ENCODE measurements around the gene AGBL1.

The AGBL1 gene

DNA sequence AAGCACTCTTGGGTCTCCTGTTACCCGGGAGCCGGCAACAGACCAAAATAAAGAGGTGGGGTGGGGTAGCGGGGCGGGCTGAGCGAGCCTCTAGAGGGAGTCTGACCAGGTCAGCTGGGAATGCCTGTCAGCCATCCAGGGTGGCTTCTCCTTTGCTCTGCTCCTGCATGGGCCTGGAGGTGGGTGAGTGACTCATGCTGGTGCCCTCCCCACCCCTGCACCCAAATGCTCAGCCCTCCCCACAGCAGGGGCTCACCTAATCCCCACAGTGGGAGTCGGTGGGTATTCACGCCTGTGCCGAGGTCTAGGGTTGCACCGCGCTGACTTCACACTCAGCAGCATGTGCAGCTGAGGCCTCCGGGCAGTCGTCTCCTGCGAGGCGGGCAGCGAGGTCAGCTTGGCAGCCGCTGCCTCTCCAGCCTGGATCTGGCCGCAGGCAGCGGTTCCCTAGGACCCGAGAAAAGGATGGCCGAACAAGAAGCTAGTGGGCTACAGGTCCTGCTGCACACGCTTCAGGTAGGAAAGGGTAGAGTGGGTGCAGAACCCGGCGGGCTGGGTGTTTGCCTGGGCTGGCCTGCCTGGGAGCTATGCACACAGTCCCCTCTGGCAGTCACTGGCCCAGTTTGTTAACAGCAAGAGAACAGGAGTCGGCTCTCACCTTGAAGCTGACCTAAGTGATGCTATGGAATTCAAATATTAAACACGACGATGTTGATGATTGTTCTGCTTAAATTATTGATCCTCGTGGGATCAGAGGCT lies at the start of gene AGBL1:
TSS of gene AGBL1 (plus strand) at position 364 of the 759 bp plus-strand sequence.
- DNase-seq = no peak

GRCh38 chr15:86034904-86035303 lies 44.8 kb upstream of the AGBL1 start:
- no peak for DNase-seq

DNA sequence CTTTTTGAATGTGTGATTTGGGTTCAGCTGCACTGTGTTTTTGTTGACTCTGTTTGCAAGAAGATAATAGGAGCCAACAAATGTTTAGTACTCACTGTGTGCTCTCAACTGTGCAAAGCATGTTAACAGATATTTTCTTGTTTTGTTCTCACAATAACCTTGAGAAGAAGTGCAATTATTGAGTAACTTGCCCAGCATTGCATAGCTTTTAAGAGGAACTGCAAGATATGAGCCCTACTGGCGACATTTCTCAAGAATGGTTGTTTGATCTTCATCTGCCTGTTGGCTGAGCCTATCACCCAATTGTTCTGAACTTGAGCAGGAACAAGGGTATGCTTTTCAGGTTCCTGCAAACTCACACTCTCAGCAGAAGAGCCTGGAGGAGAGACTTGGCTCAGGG lies 43.4 kb upstream of the AGBL1 start:
- DNase-seq = no peak

DNA sequence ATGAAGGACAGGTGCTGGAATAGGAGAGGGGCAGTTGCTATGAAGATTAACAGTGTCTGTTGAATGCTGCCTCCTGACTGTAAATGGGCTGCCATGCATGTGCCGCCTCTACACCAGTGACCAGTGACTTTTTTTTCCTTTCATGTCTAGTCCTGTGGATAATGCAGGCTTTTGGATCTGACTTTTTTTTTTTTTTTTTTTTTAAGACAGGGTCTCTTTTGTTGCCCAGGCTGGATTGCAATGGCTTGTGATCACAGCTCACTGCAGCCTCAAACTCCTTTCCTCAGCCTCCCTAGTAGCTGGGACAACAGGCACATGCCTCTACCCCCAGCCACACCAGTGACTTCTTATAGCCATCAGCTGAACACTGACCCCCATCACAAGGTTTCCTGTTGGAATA lies 41.2 kb upstream of the AGBL1 start:
- DNase-seq = no peak

GRCh38 chr15:86040356-86041033 lies 39.2 kb upstream of the AGBL1 start:
- no peak for DNase-seq

- DNase-seq = no peak
Measured at GRCh38 chr15:86041399-86041798, 38.3 kb upstream of the AGBL1 start.

DNA sequence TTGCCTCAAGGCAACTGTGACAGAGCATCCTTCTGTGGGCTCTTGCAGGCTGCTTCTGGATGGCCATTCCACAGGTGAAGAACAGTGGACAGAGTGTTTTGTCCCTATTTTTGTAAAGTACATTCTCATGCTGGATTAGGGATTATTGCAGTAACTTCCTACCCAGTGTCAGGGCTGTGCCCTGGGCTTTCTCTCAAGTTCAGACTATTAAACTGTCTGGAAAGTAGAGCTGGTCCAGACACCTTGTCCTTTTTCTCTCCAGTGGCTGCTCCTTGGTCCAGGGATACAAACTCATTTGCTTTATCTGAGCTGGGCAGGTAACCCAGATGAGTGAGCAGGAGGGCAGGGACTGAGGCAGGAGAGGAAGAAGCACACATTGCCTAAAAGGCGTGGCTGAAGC lies 37.4 kb upstream of the AGBL1 start:
- DNase-seq = no peak

DNA sequence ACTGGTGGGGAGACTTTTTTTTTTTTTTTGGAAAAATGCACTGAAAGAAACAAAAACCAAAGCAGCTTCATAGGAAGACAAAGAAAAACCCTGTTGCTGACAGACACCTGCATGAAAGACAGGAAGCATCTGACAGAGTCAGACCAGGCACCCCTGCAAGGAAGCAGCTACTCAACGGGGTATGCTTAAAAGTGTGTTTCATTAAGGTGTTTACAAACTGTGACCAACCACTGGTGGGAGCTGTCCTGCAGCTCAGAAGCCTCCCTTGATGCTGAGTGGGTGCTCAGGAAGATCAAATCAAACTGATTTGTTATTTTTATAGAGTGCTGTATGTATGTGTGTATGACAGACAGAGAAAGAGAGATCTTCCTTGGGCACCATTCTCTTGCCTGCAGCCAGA lies 34.7 kb upstream of the AGBL1 start:
- DNase-seq = no peak

DNA sequence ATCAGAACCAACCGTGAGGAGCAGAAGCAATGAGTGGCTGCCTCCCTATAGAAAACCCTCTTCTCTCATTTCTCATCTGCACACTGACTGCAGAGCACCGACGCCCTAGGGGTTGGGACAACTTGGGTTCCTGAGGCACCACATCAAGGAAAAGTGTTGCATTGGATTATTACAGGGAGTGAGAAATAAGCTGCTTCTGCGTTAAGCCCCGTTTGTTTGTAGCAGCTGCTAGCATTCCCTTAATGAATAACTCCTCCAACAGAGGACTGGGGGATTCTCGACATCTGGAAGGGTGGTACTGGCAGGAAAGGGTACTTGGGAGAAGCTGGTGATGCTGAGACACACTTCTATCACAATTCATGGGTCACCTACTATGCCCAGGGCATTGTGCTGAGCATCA lies 25.3 kb upstream of the AGBL1 start:
- DNase-seq = no peak

DNA sequence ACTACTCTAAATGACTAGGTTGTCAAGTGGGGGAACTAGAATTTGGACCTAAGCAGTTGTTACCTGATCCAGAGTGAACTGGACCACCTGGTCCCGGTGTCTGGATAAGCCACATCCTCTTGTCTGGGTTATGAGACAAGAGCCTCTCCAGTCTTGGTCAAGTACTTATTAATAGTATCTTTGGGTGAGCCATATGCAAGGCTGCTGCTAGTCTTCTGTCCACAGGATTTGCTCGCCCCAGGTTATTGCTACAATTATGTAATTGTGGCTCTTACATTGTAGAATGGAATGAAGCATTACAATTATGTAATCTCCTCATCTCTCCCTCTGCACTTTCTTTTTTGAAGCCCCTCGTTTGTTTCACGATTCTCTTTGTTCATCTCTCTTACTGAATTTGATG lies 24.0 kb upstream of the AGBL1 start:
- no peak for DNase-seq

DNA sequence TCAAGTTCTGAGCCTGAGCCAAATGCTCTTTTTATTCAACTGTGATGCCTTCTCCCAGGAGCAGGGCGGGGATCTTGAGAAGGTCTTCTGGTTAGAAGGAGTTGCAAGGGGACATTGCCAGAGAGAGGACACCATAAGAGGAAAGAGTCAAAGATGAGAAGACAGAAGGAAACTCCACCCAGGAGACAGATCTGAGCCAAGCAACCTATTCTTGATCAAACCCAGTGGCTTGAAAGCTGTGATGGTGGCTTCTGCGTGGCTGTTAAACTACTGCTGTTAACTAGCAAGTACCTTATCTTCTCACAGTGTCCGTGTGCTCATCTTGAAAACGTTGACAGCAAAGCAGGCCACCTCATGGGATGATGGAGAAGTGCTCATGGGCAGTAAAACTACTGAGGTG lies 19.8 kb upstream of the AGBL1 start:
- DNase-seq = no peak

GRCh38 chr15:86060674-86061073 lies 19.0 kb upstream of the AGBL1 start:
- no peak for DNase-seq

- no peak for DNase-seq
Measured at GRCh38 chr15:86061581-86061980, 18.1 kb upstream of the AGBL1 start.

DNA sequence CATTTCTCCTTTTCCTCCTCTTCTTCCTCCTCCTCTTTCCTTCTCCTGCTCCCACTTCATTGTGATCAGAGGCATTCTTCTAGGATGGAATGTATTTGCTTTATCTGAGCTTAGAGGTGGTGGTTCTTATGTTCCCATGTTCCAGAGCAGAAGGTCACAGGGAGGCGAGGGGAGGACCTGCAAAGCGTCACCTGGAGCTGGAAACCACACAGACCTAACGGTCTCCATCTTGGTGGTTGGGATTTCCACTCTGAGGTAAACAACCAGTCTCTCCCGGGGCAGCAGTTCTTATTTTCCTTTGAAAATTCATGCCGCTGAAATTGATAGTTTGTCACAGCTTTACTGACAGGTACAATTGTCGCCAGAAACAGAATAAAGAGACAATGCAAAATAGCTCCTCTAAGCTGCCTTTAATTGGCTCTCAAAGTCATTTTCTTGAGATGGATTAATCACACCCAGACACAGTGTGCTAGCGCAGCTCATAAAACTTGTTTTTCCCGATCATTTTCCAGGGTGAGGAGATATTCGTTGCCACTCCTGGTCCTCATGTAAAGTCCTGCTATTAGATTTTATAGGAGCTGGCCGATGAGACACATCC lies 16.9 kb upstream of the AGBL1 start:
- DNase-seq = no peak

DNA sequence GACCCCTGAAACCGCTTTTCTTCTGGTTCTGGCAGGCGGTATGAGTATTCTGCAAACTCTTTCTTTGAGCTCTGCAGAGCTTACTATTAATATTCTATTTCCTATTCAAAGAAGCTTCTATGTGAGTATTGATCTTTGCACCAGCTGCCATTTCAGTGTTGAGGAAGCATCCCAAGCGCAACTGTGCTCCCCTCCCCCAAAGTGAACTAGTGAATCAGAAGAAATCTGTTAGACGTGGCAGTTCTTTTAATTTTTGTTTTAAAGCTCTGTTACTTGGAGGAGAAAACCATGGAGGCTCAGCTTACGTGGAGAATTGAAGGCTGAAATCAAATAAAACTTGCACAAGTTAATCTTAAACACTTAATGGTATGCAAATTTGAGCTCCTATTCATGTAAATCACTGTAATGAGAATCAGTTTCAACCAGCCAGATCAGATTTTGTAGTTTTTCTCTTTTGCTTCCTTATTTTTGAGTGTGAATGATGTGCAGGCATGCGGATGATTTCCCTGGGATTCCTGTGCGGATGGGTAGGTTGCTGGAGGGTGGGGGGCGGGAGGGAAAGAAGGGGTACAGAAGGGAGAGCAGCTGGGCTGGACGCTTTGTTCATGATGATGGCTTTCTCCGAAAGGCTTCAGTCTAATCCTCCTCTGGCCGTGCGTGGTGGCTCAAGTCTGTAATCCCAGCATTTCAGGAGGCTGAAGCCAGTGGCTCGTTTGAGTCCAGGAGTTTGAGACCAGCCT lies 16.1 kb upstream of the AGBL1 start:
- DNase-seq = no peak

- no peak for DNase-seq
Measured at GRCh38 chr15:86064326-86064725, 15.3 kb upstream of the AGBL1 start.

- no peak for DNase-seq
Measured at GRCh38 chr15:86066174-86066834, 13.4 kb upstream of the AGBL1 start.

GRCh38 chr15:86073281-86073680 lies 6.4 kb upstream of the AGBL1 start:
- DNase-seq = no peak

- DNase-seq = no peak
Measured at GRCh38 chr15:86076468-86076867, 3.2 kb upstream of the AGBL1 start.

GRCh38 chr15:86077070-86077469 lies 2.6 kb upstream of the AGBL1 start:
- DNase-seq = no peak

GRCh38 chr15:86080302-86080701 lies 631 bp downstream of the AGBL1 start:
- no peak for DNase-seq

DNA sequence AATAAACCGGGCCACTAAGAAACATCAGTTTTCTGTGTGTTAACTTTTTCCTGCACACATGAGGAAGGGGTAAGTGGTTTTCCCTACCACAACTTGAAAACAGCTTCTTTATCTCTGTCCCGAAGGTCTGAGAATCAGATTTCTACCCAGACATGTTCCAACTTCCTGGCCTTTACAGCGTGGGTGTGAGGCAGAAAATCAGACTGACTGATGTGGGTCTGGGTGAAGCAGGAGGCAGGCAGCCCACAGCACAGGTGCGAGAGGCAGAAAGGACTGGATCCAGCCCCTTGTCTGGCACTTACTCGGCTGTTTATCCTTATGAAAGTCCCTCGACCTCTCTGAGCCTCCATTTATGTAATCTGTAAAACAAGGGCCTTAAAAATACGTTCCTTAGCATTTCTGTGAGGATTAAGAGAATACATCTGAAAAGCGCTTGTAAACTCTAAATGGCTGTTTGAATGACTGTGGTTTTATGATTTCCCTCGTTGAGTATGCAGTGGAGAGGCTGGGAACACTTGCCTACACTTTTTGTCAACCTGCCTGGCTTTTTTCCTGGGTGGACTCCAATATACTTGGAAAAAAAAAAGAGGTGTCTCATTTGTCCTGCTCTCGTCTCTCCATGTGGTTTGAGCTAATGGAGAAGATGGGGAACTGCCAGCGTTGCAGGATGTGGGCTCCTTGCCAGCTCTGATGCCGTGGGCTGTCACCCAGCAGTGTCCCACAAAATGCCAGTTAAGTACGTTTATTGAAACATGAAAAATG lies 3.1 kb downstream of the AGBL1 start:
- no peak for DNase-seq

Measured in NCI-H1417 treated with DMSO at 0.1 percent for 48 hours (cell line).